ENCODE data around the gene DOK1.

DOK1 gene

GRCh38 chr2:74599676-74600075, 45.2 kb downstream of the DOK1 start:
- no peak for DNase-seq (ENCODE audit: low read depth in 2 of 2)

- DNase-seq (ENCODE audit: low read depth in 2 of 2): no peak
Observed at GRCh38 chr2:74602586-74603281, 48.2 kb downstream of the DOK1 start.

- no peak for DNase-seq (ENCODE audit: low read depth in 2 of 2)
Observed at GRCh38 chr2:74603282-74604000, 48.9 kb downstream of the DOK1 start.

- DNase-seq (ENCODE audit: low read depth in 2 of 2): no peak
Observed at GRCh38 chr2:74606927-74607326, 52.4 kb downstream of the DOK1 start.

All from stimulated activated CD4-positive, alpha-beta T cell treated with anti-CD3 and anti-CD28 coated beads, Interleukin-4, amount 100 ng/mL, for 48 hours (primary cell).